RPMI7951 (cell line): Measurements from ENCODE around the gene TMEM270. TPM values are rescaled to one million over a fixed set of nuclear protein-coding genes. Genes with fewer than 3 reads are reported as not detected.

Source experiments
- DNase-seq: peaks from one replicate; pipeline ENCODE4 v3.0.0-alpha.2; 2012; ENCODE audit warnings: low read depth
- total RNA-seq: library from RNA; depleted of rRNA; stranded (reverse); fragments of >200 nt; shearing (Covaris generic); gene quantifications from 2 replicates; pipeline ENCODE4 v1.2.3, GENCODE V29; 2014; rRNA removed

The TMEM270 gene
- total RNA-seq, 1 experiment from 2014 or later: not detected

DNA sequence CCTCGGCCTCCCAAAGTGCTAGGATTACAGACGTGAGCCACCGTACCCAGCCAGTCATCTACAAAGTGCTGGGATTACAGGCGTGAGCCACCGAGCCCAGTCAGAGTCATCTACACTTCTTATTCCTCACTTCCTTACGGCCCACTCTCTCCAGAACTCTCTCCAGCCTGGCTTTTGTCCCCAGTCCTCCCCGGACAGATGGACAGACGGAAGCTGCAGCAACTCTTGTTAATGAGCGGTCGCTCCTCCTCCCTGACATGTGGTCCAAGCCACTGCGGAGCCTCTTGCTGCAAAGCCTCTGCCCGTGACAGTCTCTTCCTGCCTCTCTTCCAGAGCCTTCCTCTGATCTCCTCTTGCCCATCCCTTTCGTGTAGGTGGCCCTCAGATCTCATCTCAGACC is 45.9 kb downstream of the TMEM270 start:
- no peak for DNase-seq

DNA sequence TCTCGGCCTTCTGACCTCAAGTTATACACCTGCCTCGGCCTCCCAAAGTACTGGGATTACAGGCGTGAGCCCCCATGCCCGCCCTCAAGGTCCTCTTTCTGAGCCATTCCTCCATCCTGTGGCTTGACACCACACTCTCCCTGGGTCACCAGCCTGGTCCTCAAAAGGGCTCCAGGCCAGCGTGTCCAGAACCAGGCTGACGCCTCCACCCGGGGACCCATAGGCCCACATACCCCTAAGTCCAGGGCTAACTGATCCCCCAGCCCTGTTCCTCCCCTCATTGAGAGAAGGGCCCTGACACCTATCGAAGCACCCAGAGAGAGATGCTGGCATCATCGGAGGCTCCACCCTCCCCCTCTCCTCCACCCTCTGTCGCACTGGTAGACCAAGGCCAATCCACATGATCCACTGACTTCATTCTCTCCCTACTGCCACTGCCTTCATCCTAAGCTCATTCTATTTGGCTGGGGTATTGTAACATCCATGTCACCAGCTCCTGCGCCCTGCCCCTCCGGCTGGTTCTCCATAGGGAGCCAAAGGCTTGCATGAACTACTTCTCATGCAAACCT is 46.7 kb downstream of the TMEM270 start:
- DNase-seq: no peak

DNA sequence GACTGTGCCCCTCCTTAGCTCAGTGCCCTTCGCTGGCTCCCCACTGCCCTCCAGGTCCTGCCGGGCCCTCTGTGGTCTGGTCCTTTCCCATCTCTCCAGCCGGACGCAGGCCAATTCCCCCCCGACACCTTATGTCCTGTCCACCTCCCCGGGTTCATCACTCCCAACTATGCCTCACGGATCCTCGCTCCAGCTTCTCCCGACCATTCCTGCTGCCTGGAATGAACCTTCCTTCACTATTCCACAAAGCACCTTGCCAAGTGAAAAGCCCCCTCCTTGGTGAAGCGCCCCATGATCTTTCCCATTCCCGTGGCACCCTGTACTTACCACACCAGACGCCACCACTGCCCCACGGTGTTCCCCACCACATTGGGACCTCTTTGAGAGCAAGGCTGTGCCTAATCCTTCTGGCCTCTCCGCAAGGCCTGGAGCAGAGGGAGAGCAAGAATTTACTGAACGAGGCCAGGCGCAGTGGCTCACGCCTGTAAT is 47.2 kb downstream of the TMEM270 start:
- no peak for DNase-seq

DNA sequence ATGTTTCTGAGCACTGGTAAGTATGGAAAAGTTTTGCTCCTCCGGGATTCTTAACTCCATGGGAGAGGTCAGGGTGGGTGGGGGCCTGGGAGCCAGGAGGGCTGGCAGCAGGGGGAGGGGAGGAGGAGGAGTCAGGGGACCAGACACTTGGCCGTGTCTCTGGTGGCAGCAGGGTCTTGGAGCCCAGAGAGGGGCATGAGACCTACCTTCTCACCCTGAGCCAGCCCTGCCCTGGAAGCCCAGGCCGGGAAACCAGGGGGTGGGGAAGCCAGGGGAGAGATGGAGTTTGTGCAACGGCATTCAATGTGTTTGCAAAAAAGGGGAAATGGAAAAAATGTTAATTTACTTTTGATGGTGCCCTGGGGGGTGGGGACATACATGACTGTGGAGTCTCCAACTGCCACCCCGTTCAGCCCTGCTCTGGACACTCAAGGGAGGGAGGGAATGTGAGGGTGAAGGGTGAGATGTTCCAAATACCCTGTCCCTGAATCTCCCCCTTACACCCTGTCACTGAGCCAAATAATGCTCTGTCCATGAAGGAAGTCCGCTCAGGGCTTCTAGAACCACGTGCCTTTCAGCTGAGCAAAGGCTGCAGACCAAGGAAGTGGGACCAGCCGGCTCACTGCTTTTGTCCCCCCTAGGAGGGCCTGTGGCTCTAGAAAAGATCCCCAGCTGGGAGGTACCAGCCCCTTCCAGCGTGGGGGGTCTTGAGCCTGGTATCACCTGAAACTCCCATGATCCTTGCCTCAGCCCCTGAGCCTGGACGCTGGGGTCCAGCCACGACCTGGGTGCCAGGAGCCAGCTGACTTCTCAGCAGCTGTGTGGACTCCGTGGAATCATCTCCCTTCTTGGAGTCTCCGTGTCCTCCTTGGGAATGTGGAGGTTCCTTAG is 48.3 kb downstream of the TMEM270 start:
- no peak for DNase-seq

DNA sequence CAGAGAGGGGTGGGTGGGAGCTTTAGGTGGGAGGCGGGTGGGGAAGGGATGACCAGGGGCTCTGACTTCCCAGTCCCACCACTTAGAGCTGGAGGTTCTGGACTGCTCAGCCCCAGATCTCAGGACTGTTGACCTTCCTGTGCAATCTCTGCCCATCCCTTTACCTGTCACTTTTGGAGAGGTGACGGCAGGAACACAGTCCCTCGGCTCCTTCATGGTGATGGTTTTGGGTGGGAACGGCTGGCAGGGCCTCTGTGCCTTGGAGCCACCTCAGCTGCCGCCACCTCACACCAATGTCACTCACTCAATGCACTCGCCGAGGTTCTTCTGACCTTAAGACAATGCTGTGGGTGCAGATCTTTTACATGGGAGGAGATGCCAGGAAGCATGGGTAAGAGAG is 49.0 kb downstream of the TMEM270 start:
- no peak for DNase-seq

DNA sequence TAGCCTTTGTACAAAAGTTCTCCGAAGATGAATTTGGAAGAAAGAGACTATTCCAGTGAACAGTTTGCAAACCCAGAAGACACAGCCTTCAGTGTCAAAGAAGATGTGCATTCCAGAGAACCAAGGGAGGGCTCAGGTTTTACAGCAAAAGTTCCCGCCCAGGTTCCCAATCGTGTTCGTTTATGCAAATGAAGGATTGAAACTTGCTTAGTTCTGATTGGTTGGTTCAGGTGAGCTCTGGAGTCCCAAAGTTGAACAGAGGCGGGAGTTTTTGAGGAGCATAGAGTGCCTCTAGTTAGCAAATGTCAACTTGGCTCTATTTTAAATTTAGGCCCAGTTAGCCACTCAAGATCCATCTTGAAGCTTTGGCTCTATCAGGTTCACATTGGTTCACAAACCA is 51.3 kb downstream of the TMEM270 start:
- no peak for DNase-seq

Other genes with a start within 250 kb of the TMEM270 start
- not detected in 2 replicates for gene MLXIPL, start 236.6 kb upstream of the TMEM270 start, total RNA-seq
- gene VPS37D, start 193.3 kb upstream of the TMEM270 start, total RNA-seq: 2.0 and 2.1 TPM in 2 replicates
- 2.3 and 2.5 TPM in 2 replicates for gene DNAJC30, start 177.7 kb upstream of the TMEM270 start, total RNA-seq
- 54.5 and 55.3 TPM in 2 replicates for gene BUD23, start 177.6 kb upstream of the TMEM270 start, total RNA-seq
- 36.4 and 45.6 TPM in 2 replicates for gene STX1A, start 141.5 kb upstream of the TMEM270 start, total RNA-seq
- 19.8 and 20.7 TPM in 2 replicates for gene ABHD11, start 122.4 kb upstream of the TMEM270 start, total RNA-seq
- not detected in 2 replicates for gene CLDN3, start 90.9 kb upstream of the TMEM270 start, total RNA-seq
- 0.49 and 1.2 TPM in 2 replicates for gene CLDN4, start 30.2 kb upstream of the TMEM270 start, total RNA-seq
- 0.12 and 0.29 TPM in 2 replicates for gene METTL27, start 18.6 kb upstream of the TMEM270 start, total RNA-seq
- gene ELN, start 167.0 kb downstream of the TMEM270 start, total RNA-seq: 0.12 and 0.59 TPM in 2 replicates
- gene LIMK1, start 222.6 kb downstream of the TMEM270 start, total RNA-seq: 48.9 and 49.9 TPM in 2 replicates